ENCODE measurements around the gene MTCL3.

DNA sequence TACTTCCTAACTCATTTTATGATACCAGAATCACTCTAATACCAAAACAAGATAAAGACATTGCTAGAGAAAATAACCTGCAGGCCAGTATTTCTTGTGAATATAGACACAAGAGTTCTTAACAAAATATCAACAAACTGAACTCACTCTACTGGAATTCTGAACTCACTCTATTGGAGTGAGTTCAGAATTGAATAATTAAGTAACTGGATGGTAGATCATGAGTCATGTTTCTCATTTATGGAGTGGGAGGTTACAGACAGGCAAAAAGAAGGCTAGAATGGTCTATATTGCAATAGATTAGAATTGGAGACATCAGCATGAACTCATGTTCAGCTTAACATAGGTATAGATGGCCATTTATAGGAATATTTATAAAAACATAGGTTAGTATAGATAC is 31.3 kb upstream of the MTCL3 start:
- TF ChIP-seq, protein P1, sequence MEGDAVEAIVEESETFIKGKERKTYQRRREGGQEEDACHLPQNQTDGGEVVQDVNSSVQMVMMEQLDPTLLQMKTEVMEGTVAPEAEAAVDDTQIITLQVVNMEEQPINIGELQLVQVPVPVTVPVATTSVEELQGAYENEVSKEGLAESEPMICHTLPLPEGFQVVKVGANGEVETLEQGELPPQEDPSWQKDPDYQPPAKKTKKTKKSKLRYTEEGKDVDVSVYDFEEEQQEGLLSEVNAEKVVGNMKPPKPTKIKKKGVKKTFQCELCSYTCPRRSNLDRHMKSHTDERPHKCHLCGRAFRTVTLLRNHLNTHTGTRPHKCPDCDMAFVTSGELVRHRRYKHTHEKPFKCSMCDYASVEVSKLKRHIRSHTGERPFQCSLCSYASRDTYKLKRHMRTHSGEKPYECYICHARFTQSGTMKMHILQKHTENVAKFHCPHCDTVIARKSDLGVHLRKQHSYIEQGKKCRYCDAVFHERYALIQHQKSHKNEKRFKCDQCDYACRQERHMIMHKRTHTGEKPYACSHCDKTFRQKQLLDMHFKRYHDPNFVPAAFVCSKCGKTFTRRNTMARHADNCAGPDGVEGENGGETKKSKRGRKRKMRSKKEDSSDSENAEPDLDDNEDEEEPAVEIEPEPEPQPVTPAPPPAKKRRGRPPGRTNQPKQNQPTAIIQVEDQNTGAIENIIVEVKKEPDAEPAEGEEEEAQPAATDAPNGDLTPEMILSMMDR (IDR thresholded peaks at IDR 0.05; ENCODE audit: insufficient read depth, low read length, poor library complexity, severe bottlenecking) = no peak
- TF ChIP-seq EZH2phosphoT487 (conservative IDR thresholded peaks at IDR 0.05; ENCODE audit: low read length) = no peak

All from SU-DHL-6 (cell line).